ENCODE measurements around the gene RRAGA. TPM values are rescaled to one million over a fixed set of nuclear protein-coding genes. Genes with fewer than 3 reads are reported as not detected.
"Not testable (repeated sequence)": the region's sequence is repeated elsewhere in the genome, so short reads cannot be mapped to it uniquely, and the experiment has no call there.

The RRAGA gene
- total and polyA plus RNA-seq, 8 donors, result 79.0 to 102 (median 96.5) TPM

GRCh38 chr9:19074229-19074628 lies 25.0 kb downstream of the RRAGA start:
- peaks cover 0 to 86% of the 10 kb centered on the region in 2 donors for H3K36me3 ChIP-seq
- no peak for DNase-seq
- intact Hi-C loops (cut with DNase I), result no loop called here
- ATAC-seq, result no peak
- no peak overlapping the region for H3K27ac ChIP-seq
- no peaks in the 10 kb centered on the region for H3K4me1 ChIP-seq
- H3K9me3 ChIP-seq, result no peaks in the 10 kb centered on the region
- TF ChIP-seq, protein P1, sequence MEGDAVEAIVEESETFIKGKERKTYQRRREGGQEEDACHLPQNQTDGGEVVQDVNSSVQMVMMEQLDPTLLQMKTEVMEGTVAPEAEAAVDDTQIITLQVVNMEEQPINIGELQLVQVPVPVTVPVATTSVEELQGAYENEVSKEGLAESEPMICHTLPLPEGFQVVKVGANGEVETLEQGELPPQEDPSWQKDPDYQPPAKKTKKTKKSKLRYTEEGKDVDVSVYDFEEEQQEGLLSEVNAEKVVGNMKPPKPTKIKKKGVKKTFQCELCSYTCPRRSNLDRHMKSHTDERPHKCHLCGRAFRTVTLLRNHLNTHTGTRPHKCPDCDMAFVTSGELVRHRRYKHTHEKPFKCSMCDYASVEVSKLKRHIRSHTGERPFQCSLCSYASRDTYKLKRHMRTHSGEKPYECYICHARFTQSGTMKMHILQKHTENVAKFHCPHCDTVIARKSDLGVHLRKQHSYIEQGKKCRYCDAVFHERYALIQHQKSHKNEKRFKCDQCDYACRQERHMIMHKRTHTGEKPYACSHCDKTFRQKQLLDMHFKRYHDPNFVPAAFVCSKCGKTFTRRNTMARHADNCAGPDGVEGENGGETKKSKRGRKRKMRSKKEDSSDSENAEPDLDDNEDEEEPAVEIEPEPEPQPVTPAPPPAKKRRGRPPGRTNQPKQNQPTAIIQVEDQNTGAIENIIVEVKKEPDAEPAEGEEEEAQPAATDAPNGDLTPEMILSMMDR (IDR thresholded peaks at IDR 0.05), result no peak
- no peaks in the 10 kb centered on the region for H3K27me3 ChIP-seq
- H3K4me3 ChIP-seq, result no peak overlapping the region

DNA sequence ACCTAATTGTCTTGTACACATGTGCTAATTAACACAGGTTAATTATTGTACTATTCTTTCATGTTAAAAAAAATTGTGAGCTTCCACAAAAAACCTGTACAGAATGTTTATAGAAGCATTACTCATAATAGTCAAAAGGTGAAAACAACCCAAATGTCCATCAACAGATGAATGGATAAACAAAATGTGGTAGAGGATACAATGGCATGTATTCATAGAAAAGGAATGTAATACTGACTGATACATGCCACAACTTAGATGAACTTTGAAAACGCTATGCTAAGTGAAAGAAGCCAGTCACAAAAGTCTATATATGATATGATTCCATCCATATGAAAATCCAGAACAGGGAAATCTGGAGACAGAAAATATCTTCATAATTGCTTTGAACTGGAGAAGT lies 25.6 kb downstream of the RRAGA start:
- Histone ChIP-seq H3K27ac (no peak overlapping the region), H3K27me3 (no peaks in the 10 kb centered on the region), H3K36me3 (peaks cover 0 to 86% of the 10 kb centered on the region in 2 donors), H3K4me1 (no peaks in the 10 kb centered on the region), H3K9me3 (no peaks in the 10 kb centered on the region), H3K4me3 (no peak overlapping the region)
- TF ChIP-seq, protein P1 (IDR thresholded peaks at IDR 0.05), result no peak
- no peak for DNase-seq
- no peak for ATAC-seq
- intact Hi-C loops (cut with DNase I), result no loop called here

- Histone ChIP-seq H3K9me3 (no peaks in the 10 kb centered on the region), H3K36me3 (peaks cover 0 to 94% of the 10 kb centered on the region in 2 donors), H3K27ac (no peak overlapping the region), H3K4me1 (no peaks in the 10 kb centered on the region), H3K4me3 (no peak overlapping the region), H3K27me3 (no peaks in the 10 kb centered on the region)
- DNase-seq (no peak), ATAC-seq (no peak)
- TF ChIP-seq, protein P1 (IDR thresholded peaks at IDR 0.05), result peak in 1 of 2 donors; percentile 12
- intact Hi-C loops (cut with DNase I), result loop anchor here in 1 of 2 donors (10.0 kb wide), 1 partner anchor 90 kb away; no protein-coding TSS in a partner anchor
These were observed 36.1 kb downstream of the RRAGA start for GRCh38 chr9:19085295-19085694.

DNA sequence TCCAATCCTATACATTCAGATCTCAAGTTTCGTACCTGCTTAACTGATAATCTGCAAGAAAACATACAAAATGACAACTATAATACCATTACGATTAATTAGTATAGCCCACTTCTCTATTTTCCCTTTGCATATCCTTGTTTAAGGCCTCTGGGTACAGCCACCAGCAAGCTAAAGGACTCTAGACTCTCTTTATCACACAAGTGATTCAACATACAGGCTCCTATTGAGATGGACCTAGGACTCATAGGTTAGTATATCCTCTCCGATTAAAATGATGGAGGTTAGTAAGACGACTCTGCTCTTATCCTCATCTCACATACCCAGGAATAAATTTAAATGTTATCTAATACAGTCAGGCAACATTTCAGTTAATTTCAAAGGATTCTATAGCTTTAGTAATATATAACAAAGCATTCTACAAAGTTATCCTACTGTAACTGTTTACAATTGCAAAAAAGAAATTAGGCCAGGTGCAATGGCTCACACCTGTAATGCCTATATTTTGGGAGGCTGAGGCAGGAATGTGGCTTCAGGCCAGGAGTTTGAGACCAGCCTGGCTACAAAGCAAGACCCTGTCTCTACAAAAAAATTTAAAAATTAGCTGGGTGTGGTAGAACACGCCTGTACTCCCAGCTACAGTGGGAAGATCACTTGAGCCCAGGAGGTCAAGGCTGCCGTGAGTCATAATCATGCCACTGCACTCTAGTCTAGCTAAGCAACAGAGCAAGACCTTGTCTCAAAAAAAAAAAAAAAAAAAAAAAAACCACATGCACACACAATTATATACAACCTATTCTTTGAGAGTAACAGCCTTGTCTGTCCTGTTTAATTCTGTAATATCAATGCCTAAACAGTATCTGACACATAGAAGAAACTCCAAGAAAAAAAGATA lies 38.1 kb downstream of the RRAGA start:
- no peaks in the 10 kb centered on the region for H3K27me3 ChIP-seq
- no peak overlapping the region for H3K4me3 ChIP-seq
- no peak overlapping the region for H3K27ac ChIP-seq
- peaks cover 0 to 94% of the 10 kb centered on the region in 2 donors for H3K36me3 ChIP-seq
- ATAC-seq, result peak; percentile 91
- peaks cover 0 to 6% of the 10 kb centered on the region in 2 donors for H3K4me1 ChIP-seq
- TF ChIP-seq, protein P1 (IDR thresholded peaks at IDR 0.05), result no peak
- DNase-seq, result peak in 1 of 4 donors; percentile 62
- no peaks in the 10 kb centered on the region for H3K9me3 ChIP-seq
- intact Hi-C loops (cut with DNase I), result loop anchor here in 1 of 2 donors (10.0 kb wide), 1 partner anchor 87 kb away; no protein-coding TSS in a partner anchor

GRCh38 chr9:19097431-19097830 lies 48.2 kb downstream of the RRAGA start:
- ATAC-seq; intact Hi-C loops (cut with DNase I); DNase-seq; H3K4me3 ChIP-seq; H3K27me3 ChIP-seq; H3K9me3 ChIP-seq; H3K27ac ChIP-seq: not testable (repeated sequence)
- Histone ChIP-seq H3K4me1 (peaks cover 6 to 23% of the 10 kb centered on the region in 2 donors), H3K36me3 (peaks cover 0 to 35% of the 10 kb centered on the region in 2 donors)

Other genes with a start within 250 kb of the RRAGA start
- not detected for gene SAXO1, start 16.2 kb upstream of the RRAGA start, total RNA-seq
- under 1 TPM; 0.14 to 0.30 (median 0.18) TPM for gene SAXO1, start 16.2 kb upstream of the RRAGA start, polyA plus RNA-seq (ENCODE audit: insufficient read length in 6 of 6)
- 10 to 100 TPM in 1 of 2 donors, 1 to 10 TPM in 1; 7.9 to 13.8 TPM for gene HAUS6, start 53.5 kb downstream of the RRAGA start, total RNA-seq
- 10 to 100 TPM; 17.4 to 20.3 (median 18.5) TPM for gene HAUS6, start 53.5 kb downstream of the RRAGA start, polyA plus RNA-seq (ENCODE audit: insufficient read length in 6 of 6)
- gene PLIN2, start 78.1 kb downstream of the RRAGA start, total RNA-seq, result 100 to 1,000 TPM in 1 of 2 donors, 10 to 100 TPM in 1; 83.2 to 174 TPM
- 10 to 100 TPM; 46.4 to 54.9 (median 51.5) TPM for gene PLIN2, start 78.1 kb downstream of the RRAGA start, polyA plus RNA-seq (ENCODE audit: insufficient read length in 6 of 6)
- gene DENND4C, start 181.3 kb downstream of the RRAGA start, total RNA-seq, result 10 to 100 TPM; 55.1 to 59.3 TPM
- 10 to 100 TPM; 44.8 to 58.5 (median 49.6) TPM for gene DENND4C, start 181.3 kb downstream of the RRAGA start, polyA plus RNA-seq (ENCODE audit: insufficient read length in 6 of 6)

Measured in left lung (tissue), 10 donors.